Endothelial cell of umbilical vein (primary cell): ENCODE data around the gene KLK14. TPM values are rescaled to one million over a fixed set of nuclear protein-coding genes. Genes with fewer than 3 reads are reported as not detected.

Experiments used
- BruUV-seq: library from RNA; stranded (reverse); fragments of 400-500 nt; replicated peaks from 2 replicates; lab custom pipeline; 2021; lab: Mats Ljungman, UMichigan
- CTCF ChIA-PET: fragments of 300-600, 350-600 bp; sonication (Branson Sonifier 250); formaldehyde crosslinking; loops from one replicate; lab custom pipeline; 2021; ENCODE audit warnings: antibody characterized with exemption, inconsistent platforms; lab: Charles Lee
- POLR2A ChIA-PET: fragments of 300-600, 350-600 bp; sonication (Branson Sonifier 250); formaldehyde crosslinking; loops from one replicate; lab custom pipeline; 2021; ENCODE audit warnings: antibody characterized with exemption, inconsistent platforms; lab: Charles Lee
- DNase-seq: peaks from one replicate; pipeline ENCODE4 v3.0.0-alpha.2; 2011; ENCODE audit warnings: low read depth, low spot score
- FAIRE-seq: peaks from 2 replicates; lab custom pipeline; 2011; peaks lifted over from hg19 to GRCh38; lab: Jason Lieb, UNC
- H2AFZ ChIP-seq: 2 replicates; pipeline ENCODE4 v1.6.0; 2012; ENCODE audit warnings: low read depth, low read length, control low read depth, inconsistent platforms
- H3K27ac ChIP-seq: 2 replicates; pipeline ENCODE4 v1.5.1; 2011; ENCODE audit warnings: low read depth, mild to moderate bottlenecking, control low read depth, low read length, moderate library complexity; ENCODE audit not compliant: insufficient read depth
- H3K27me3 ChIP-seq, 2 experiments: 2 replicates each; pipeline versions ENCODE4 v1.6.0 to v1.6.1; 2011; ENCODE audit warnings: low read length in 2 of 2, mixed read lengths in 1 of 2; ENCODE audit not compliant: control insufficient read depth in 2 of 2, insufficient read depth in 2 of 2
- H3K36me3 ChIP-seq, 2 experiments: 2 replicates in 1 of 2; 3 replicates in 1 of 2; pipeline ENCODE4 v1.5.1; 2011; ENCODE audit warnings: low read length in 2 of 2, mild to moderate bottlenecking in 1 of 2, moderate library complexity in 1 of 2; ENCODE audit not compliant: control insufficient read depth in 2 of 2, insufficient read depth in 2 of 2; ENCODE audit errors: extremely low read depth in 1 of 2
- H3K4me1 ChIP-seq: 3 replicates; pipeline ENCODE4 v1.5.1; 2011; ENCODE audit warnings: mild to moderate bottlenecking, low read length; ENCODE audit not compliant: control insufficient read depth, insufficient read depth; ENCODE audit errors: extremely low read depth
- H3K4me2 ChIP-seq: 2 replicates; pipeline ENCODE4 v1.6.1; 2011; ENCODE audit warnings: low read length, control low read depth, mixed read lengths; ENCODE audit not compliant: insufficient read depth
- H3K4me3 ChIP-seq, 3 experiments: fragments of 200-600 bp in 1 of 3; sonication (generic), shearing (Covaris generic) in 1 of 3; replicated peaks in 1 of 3; 2 replicates each; pipeline ENCODE4 v1.5.1; 2011 to 2016; ENCODE audit warnings: control low read depth in 3 of 3, low read length in 3 of 3, mild to moderate bottlenecking in 2 of 3, inconsistent platforms in 1 of 3, low read depth in 1 of 3, moderate library complexity in 1 of 3; ENCODE audit not compliant: insufficient read depth in 1 of 3
- H3K79me2 ChIP-seq: 2 replicates; pipeline ENCODE4 v1.6.0; 2012; ENCODE audit warnings: low read length, inconsistent platforms; ENCODE audit not compliant: control insufficient read depth, insufficient read depth
- H3K9ac ChIP-seq: replicated peaks from 2 replicates; pipeline ENCODE3; 2011; ENCODE audit warnings: low read length, control low read depth; ENCODE audit not compliant: insufficient read depth; ENCODE audit errors: extremely low read depth
- H3K9me1 ChIP-seq: replicated peaks from 3 replicates; pipeline ENCODE4 v1.6.0; 2011; ENCODE audit warnings: mild to moderate bottlenecking, low read length; ENCODE audit not compliant: control insufficient read depth, insufficient read depth; ENCODE audit errors: extremely low read depth
- H3K9me3 ChIP-seq: replicated peaks from 2 replicates; pipeline ENCODE4 v1.5.1; 2012; ENCODE audit warnings: low read length, inconsistent platforms; ENCODE audit not compliant: control insufficient read depth, insufficient read depth
- H4K20me1 ChIP-seq: replicated peaks from 2 replicates; pipeline ENCODE3; 2011; ENCODE audit warnings: mild to moderate bottlenecking, low read length; ENCODE audit not compliant: control insufficient read depth, insufficient read depth; ENCODE audit errors: extremely low read depth
- CTCF ChIP-seq, 2 donors: IDR thresholded peaks; 1 replicate in 1 of 2; 2 replicates in 1 of 2; pipeline ENCODE4 v1.5.1; 2011; ENCODE audit warnings: low read length in 2 of 2, mild to moderate bottlenecking in 2 of 2, moderate library complexity in 2 of 2, control low read depth in 1 of 2, inconsistent platforms in 1 of 2, low read depth in 1 of 2; ENCODE audit not compliant: insufficient read depth in 1 of 2; ENCODE audit errors: extremely low read depth in 1 of 2
- JUN ChIP-seq: IDR thresholded peaks from 2 replicates; pipeline ENCODE4 v1.6.1; 2011; ENCODE audit warnings: borderline replicate concordance, low read depth; ENCODE audit not compliant: insufficient read length, insufficient read depth
- MAX ChIP-seq: IDR thresholded peaks from 2 replicates; pipeline ENCODE4 v1.6.1; 2011; ENCODE audit not compliant: insufficient read depth, insufficient read length
- POLR2A ChIP-seq: IDR thresholded peaks from 2 replicates; pipeline ENCODE4 v1.6.1; 2012; ENCODE audit warnings: low read depth, mild to moderate bottlenecking, control low read depth, low read length
- POLR2AphosphoS5 ChIP-seq: IDR thresholded peaks from 2 replicates; pipeline ENCODE4 v1.6.1; 2012; ENCODE audit warnings: low read depth, mild to moderate bottlenecking, control low read depth, low read length, moderate library complexity; ENCODE audit not compliant: insufficient read depth
- dilution Hi-C: fragments of 300-500 bp; cut with MboI; formaldehyde crosslinking; loops from one replicate; pipeline ENCODE4 v1.15.0; 2019; ENCODE audit warnings: low sequenced_read_pairs; ENCODE audit not compliant: extremely low pct_ligation_motif_present
- intact Hi-C: fragments of 100-400 bp; cut with micrococcal nuclease; formaldehyde crosslinking; loops from one replicate; pipeline ENCODE4 v1.10.0; 2022
- polyA plus RNA-seq, 4 experiments: library from polyadenylated mRNA; depleted of rRNA in 3 of 4; stranded (reverse) in 3 of 4; unstranded in 1 of 4; fragments of >200 nt; gene quantifications; 2 replicates each; pipeline versions ENCODE4 v1.2.1 to v1.2.3, GENCODE V29; 2011 to 2012; ENCODE audit warnings: missing spikeins in 1 of 4
- total RNA-seq: library from RNA; stranded (reverse); gene quantifications from 2 replicates; pipeline ENCODE4 v1.2.3, GENCODE V29; 2021

Gene KLK14
- total and polyA plus RNA-seq, 2 donors (not counting 3 experiments of a cell fraction or from before 2014, with no cell fraction given) = 0.12 TPM; not detected in 1

GRCh38 chr19:51097166-51097738, 14.6 kb upstream of the KLK14 start:
- no peak overlapping the region for H2AFZ ChIP-seq
- no peaks in the 10 kb centered on the region for H3K27me3 ChIP-seq
- H3K4me1 ChIP-seq = peaks cover 16% of the 10 kb centered on the region
- ChIA-PET CTCF (interaction anchor here (0.6 to 4.6 kb wide), 6 partner anchors 8 to 175 kb away, joined by 3 to 73 read pairs (median 6); no protein-coding TSS in a partner anchor), POLR2A (no interaction called here)
- no peak overlapping the region for H3K4me3 ChIP-seq
- H3K4me2 ChIP-seq = no peak overlapping the region
- TF ChIP-seq CTCF (IDR thresholded peaks at IDR 0.05; ENCODE audit: extremely low read depth in 1 of 2, insufficient read depth in 1 of 2, low read depth in 1 of 2, low read length in 2 of 2) = peak; percentile 47 to 69
- no peak for TF ChIP-seq JUN
- dilution Hi-C loops (no loop called here), intact Hi-C loops (loop anchor here (1.0 to 5.0 kb wide), 2 partner anchors 11 to 625 kb away; partner anchors contain the start of gene CTU1)
- H3K36me3 ChIP-seq = peaks cover under 1 to 2% of the 10 kb centered on the region in 2 experiments
- H4K20me1 ChIP-seq = no peaks in the 10 kb centered on the region
- FAIRE-seq (peak; percentile 65), DNase-seq (peak; percentile 27)
- peaks cover 16% of the 10 kb centered on the region for H3K79me2 ChIP-seq
- no peaks in the 10 kb centered on the region for H3K9me3 ChIP-seq
- BruUV-seq = no TSS peak
- no peaks in the 10 kb centered on the region for H3K9me1 ChIP-seq
- no peak overlapping the region for H3K27ac ChIP-seq
- H3K9ac ChIP-seq = no peak overlapping the region

GRCh38 chr19:51096473-51097165, 13.9 kb upstream of the KLK14 start:
- Histone ChIP-seq H3K4me1 (peaks cover 16% of the 10 kb centered on the region), H3K36me3 (peaks cover 0 to 2% of the 10 kb centered on the region in 2 experiments), H3K4me3 (no peak overlapping the region), H3K9me3 (no peaks in the 10 kb centered on the region), H3K27ac (no peak overlapping the region), H3K9me1 (no peaks in the 10 kb centered on the region), H3K4me2 (no peak overlapping the region), H2AFZ (no peak overlapping the region), H4K20me1 (no peaks in the 10 kb centered on the region), H3K79me2 (peaks cover 14% of the 10 kb centered on the region), H3K9ac (no peak overlapping the region), H3K27me3 (no peaks in the 10 kb centered on the region)
- ChIA-PET CTCF (interaction anchor here (0.6 to 4.6 kb wide), 7 partner anchors 8 to 175 kb away, joined by 3 to 73 read pairs (median 5); partner anchors contain the start of gene CTU1), POLR2A (interaction anchor here (0.6 kb wide), 1 partner anchor 560 kb away, joined by 3 read pairs; no protein-coding TSS in a partner anchor)
- BruUV-seq = no TSS peak
- dilution Hi-C loops = no loop called here
- no peak for FAIRE-seq
- TF ChIP-seq MAX (no peak), POLR2AphosphoS5 (no peak), POLR2A (peak; percentile 19)
- no peak for DNase-seq
- intact Hi-C loops = loop anchor here (1.0 to 5.0 kb wide), 2 partner anchors 12 to 624 kb away; partner anchors contain the start of gene CTU1
